ENCODE results near the gene MYO3B. TPM values are rescaled to one million over a fixed set of nuclear protein-coding genes. Genes with fewer than 3 reads are reported as not detected.

Gene MYO3B
- total and polyA plus RNA-seq, 8 donors: 0.38 to 1.3 (median 0.52) TPM

- Histone ChIP-seq H3K4me1 (peaks cover 0 to 3% (median 0%) of the 10 kb centered on the region in 3 donors), H3K27ac (no peak overlapping the region), H3K36me3 (no peaks in the 10 kb centered on the region), H3K9me3 (no peaks in the 10 kb centered on the region), H3K4me3 (no peak overlapping the region), H3K27me3 (no peaks in the 10 kb centered on the region)
- intact Hi-C loops (cut with DNase I): no loop called here
- DNase-seq (no peak), ATAC-seq (no peak), FAIRE-seq (no peak)
- TF ChIP-seq CTCF (IDR thresholded peaks at IDR 0.05): no peak
- WGBS, 2 donors: 85 to 94% methylated on average over 1 of the region's 1 CpG
These were observed 393.7 kb downstream of the MYO3B start for GRCh38 chr2:170571612-170572011.

- ATAC-seq: no peak
- H3K27ac ChIP-seq: no peak overlapping the region
- H3K36me3 ChIP-seq: no peaks in the 10 kb centered on the region
- peaks cover 0 to 3% (median 0%) of the 10 kb centered on the region in 3 donors for H3K4me1 ChIP-seq
- DNase-seq: no peak
- no peak for TF ChIP-seq CTCF (IDR thresholded peaks at IDR 0.05)
- H3K27me3 ChIP-seq: no peaks in the 10 kb centered on the region
- WGBS, 2 donors: 14 to 19% methylated on average over 1 of the region's 1 CpG
- H3K9me3 ChIP-seq: no peaks in the 10 kb centered on the region
- no peak for FAIRE-seq
- H3K4me3 ChIP-seq: no peak overlapping the region
- intact Hi-C loops (cut with DNase I): no loop called here
These were observed 395.7 kb downstream of the MYO3B start for GRCh38 chr2:170573671-170574070.

GRCh38 chr2:170576296-170576695, 398.3 kb downstream of the MYO3B start:
- Histone ChIP-seq H3K4me3 (no peak overlapping the region), H3K4me1 (peaks cover 0 to 3% (median 0%) of the 10 kb centered on the region in 3 donors), H3K27ac (no peak overlapping the region), H3K27me3 (no peaks in the 10 kb centered on the region), H3K36me3 (no peaks in the 10 kb centered on the region), H3K9me3 (no peaks in the 10 kb centered on the region)
- DNase-seq (no peak), ATAC-seq (no peak), FAIRE-seq (no peak)
- no peak for TF ChIP-seq CTCF (IDR thresholded peaks at IDR 0.05)
- intact Hi-C loops (cut with DNase I): no loop called here
- 84 to 86% methylated on average over 7 of the region's 7 CpGs for WGBS, 2 donors

- Histone ChIP-seq H3K36me3 (no peaks in the 10 kb centered on the region), H3K27me3 (no peaks in the 10 kb centered on the region), H3K9me3 (no peaks in the 10 kb centered on the region), H3K27ac (no peak overlapping the region), H3K4me1 (peaks cover 0 to 3% (median 0%) of the 10 kb centered on the region in 3 donors), H3K4me3 (no peak overlapping the region)
- intact Hi-C loops (cut with DNase I): no loop called here
- WGBS, 2 donors: 78 to 79% methylated on average over 3 of the region's 3 CpGs
- DNase-seq: no peak
- no peak for ATAC-seq
- no peak for FAIRE-seq
- no peak for TF ChIP-seq CTCF (IDR thresholded peaks at IDR 0.05)
These were observed 399.4 kb downstream of the MYO3B start for GRCh38 chr2:170577356-170577755.

- WGBS, 2 donors: 87 to 94% methylated on average over 10 of the region's 10 CpGs
- H3K4me1 ChIP-seq: peaks cover 0 to 3% (median 0%) of the 10 kb centered on the region in 3 donors
- no peak for DNase-seq
- FAIRE-seq: no peak
- H3K27ac ChIP-seq: no peak overlapping the region
- H3K4me3 ChIP-seq: no peak overlapping the region
- ATAC-seq: no peak
- TF ChIP-seq CTCF (IDR thresholded peaks at IDR 0.05): no peak
- H3K27me3 ChIP-seq: no peaks in the 10 kb centered on the region
- H3K36me3 ChIP-seq: no peaks in the 10 kb centered on the region
- H3K9me3 ChIP-seq: no peaks in the 10 kb centered on the region
- intact Hi-C loops (cut with DNase I): no loop called here
These were observed 400.7 kb downstream of the MYO3B start for GRCh38 chr2:170578606-170579005.

Measured in pancreas (tissue), 10 donors.